Fibroblast of lung (primary cell): ENCODE results near the gene REX1BD.

Experiments
- EZH2 ChIP-seq: IDR thresholded peaks from 2 replicates; pipeline ENCODE4 v1.5.1; 2012; ENCODE audit warnings: low read length, control low read depth, mild to moderate bottlenecking; ENCODE audit errors: missing control alignments
- TF ChIP-seq, protein P1 (sequence below), 2 donors: IDR thresholded peaks in 1 of 2; conservative IDR thresholded peaks in 1 of 2; 1 replicate in 1 of 2; 2 replicates in 1 of 2; pipeline ENCODE4 v1.5.1; 2011 to 2012; ENCODE audit warnings: low read length in 2 of 2, control low read depth in 1 of 2, inconsistent platforms in 1 of 2, low read depth in 1 of 2, mild to moderate bottlenecking in 1 of 2

DNA sequence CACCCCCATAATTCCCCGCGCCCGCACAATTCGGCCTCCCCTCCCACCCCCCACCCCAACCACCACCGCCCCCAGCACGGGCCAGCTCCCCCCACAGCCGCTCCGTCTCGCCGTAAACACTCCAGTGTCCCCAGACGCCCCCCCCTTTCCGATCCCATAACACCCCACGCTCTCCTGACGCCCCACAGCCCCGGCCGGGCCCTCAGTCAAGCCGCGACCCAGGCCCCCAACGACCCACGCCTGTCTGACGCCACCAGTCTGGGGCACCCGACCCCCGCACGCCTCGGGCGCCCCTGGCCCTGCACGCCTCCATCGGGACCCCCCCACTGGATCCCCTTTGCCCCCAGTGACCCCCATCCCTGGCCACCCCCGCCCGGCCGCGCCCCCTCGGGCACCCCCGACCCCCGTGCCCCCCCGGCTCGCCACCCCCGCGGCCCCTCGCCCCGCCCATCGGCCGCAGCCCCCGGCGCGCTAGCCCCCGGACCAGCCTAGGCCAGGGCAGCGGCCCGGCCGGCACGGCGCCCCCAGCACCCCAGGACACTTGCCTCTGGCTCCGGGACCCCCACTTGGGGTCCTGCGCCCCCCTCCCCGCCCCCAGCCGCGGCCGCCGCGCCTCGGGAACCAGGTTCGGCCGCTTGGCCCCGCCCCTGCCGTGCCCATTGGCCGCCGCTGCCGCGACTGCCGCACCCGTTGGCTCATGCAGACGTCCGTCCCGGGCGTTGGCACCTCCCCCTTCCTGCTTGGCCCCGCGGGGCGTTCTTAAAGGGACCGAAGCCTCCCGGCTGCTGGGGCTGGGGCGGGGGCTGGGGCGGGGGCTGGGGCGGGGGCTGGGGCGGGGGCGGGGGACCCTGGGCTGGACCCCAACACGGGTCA, 45.4 kb upstream of the REX1BD start, which contains the start of gene FKBP8:
- TF ChIP-seq, protein P1, sequence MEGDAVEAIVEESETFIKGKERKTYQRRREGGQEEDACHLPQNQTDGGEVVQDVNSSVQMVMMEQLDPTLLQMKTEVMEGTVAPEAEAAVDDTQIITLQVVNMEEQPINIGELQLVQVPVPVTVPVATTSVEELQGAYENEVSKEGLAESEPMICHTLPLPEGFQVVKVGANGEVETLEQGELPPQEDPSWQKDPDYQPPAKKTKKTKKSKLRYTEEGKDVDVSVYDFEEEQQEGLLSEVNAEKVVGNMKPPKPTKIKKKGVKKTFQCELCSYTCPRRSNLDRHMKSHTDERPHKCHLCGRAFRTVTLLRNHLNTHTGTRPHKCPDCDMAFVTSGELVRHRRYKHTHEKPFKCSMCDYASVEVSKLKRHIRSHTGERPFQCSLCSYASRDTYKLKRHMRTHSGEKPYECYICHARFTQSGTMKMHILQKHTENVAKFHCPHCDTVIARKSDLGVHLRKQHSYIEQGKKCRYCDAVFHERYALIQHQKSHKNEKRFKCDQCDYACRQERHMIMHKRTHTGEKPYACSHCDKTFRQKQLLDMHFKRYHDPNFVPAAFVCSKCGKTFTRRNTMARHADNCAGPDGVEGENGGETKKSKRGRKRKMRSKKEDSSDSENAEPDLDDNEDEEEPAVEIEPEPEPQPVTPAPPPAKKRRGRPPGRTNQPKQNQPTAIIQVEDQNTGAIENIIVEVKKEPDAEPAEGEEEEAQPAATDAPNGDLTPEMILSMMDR (conservative IDR thresholded peaks at IDR 0.05 in 1 of 2, IDR thresholded peaks at IDR 0.05 in 1 of 2; ENCODE audit: low read depth in 1 of 2, low read length in 2 of 2), result no peak
- TF ChIP-seq EZH2, result no peak
